Measurements from ENCODE around the gene OR10D3.
"Not testable (repeated sequence)": the region's sequence is repeated elsewhere in the genome, so short reads cannot be mapped to it uniquely, and the experiment has no call there.

OR10D3 gene

DNA sequence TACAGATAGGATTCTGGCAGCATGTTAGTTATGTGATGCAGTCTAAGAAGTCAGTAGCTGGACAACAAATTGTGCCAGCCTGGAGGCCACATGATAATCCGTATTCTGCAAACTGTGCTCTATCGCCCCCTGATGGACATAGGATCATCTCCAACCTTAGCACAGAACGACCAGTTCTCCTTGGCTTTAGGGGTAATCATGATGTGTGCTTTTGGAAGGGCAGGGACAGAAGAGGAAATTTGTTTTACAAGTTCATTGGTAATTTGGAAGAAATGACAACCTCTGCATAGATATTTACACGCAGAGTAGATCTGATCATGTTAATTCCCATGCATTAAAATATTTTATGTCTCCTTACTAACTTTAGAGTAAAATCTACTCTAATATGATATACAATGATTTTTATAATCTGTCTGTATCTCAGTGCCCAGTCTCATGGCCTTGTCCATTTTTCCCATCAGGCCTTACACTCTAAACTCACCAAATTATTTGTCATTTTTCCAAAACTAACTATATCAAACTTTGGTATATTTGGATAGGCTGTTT lies 12.1 kb downstream of the OR10D3 start:
- DNase-seq: peak; percentile 27

DNA sequence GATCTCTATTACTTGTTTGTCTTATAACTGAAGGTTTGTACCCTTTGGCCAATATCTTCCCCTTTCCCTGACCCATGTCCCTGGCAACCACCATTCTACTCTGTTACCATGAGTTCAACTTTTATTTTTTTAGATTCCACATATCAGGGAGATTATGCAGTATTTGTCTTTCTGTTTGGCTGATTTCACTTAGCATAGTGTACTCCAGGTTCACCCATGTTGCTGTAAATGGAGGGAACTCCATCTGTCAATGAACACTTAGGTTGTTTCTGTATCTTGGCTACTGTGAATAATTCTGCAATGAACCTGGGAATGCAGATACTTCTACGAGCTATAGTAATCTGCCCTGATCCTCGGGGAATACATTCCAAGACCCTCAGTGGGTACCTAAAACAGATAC lies 14.9 kb downstream of the OR10D3 start:
- DNase-seq: no peak

- no peak for DNase-seq
These were observed 15.8 kb downstream of the OR10D3 start for GRCh38 chr11:124198897-124199296.

GRCh38 chr11:124199702-124200101 lies 16.6 kb downstream of the OR10D3 start:
- no peak for DNase-seq

- no peak for DNase-seq
These were observed 17.5 kb downstream of the OR10D3 start for GRCh38 chr11:124200671-124201070.

DNA sequence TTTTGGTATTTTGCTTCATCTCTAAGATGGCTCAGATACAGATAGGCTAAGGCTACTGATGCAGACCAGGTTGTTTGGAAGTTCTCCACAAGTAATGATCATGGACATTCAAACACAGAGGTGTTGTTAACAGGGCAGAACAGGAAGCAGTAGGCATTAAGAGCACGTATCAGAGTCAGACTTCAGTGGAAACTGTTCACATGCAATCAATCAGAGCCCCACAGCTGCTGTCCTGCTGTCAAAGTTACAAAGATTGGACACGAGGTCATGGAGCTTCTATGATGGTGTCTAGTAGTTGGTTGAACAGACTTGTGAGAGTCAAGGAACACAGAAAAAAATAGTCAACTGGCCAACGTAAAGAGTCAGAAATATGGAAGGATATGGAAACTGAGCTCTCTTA lies 19.8 kb downstream of the OR10D3 start:
- no peak for DNase-seq

DNA sequence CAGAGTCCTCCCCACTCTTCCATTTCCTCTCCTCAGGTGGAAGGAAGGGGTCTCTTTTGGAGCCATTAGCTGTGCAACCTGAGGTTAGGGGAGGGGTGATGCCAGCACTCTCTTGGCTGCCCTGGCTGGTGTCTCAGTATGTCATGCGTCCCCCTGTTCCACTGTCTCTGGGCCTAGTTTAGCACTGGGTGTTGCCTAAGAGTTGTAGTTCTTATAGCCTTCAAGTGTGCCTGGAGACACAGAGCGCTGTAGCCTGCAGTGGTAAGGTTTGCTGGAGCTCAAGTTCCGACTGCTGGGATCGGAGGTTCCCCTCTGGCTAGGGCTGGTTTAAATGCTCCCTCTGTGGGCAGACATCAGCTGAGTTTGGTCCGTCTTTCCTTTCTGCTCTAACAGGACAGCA lies 20.9 kb downstream of the OR10D3 start:
- no peak for DNase-seq

- DNase-seq: no peak
These were observed 24.1 kb downstream of the OR10D3 start for GRCh38 chr11:124207102-124207792.

DNA sequence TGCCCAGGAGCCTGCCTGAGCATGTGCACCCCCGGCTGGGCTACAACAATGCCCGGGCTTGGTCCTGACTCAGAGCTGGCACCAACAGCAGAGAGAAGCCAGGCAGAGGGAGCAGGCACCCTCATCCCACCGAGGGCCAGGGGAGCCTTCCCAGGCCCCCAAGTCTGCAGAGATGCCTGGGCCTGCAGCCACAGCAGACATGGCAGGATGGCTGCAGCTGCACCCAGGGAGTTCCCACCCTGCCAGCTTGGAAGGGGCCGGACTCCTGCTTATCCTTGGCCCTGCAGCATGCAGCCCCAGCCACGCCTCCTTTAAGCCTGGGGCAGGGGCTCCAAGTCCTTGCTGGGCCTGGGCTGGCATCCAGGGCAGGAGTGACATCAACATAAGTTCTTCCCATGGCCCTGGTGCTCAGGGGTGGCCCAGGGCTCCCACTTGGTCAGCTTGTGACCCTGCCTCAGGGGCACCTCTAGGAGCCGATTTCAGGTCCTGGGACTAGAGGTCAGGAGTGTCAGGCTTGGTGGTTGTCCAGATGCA lies 26.7 kb downstream of the OR10D3 start:
- no peak for DNase-seq

GRCh38 chr11:124210421-124210820 lies 27.3 kb downstream of the OR10D3 start:
- DNase-seq: no peak

DNA sequence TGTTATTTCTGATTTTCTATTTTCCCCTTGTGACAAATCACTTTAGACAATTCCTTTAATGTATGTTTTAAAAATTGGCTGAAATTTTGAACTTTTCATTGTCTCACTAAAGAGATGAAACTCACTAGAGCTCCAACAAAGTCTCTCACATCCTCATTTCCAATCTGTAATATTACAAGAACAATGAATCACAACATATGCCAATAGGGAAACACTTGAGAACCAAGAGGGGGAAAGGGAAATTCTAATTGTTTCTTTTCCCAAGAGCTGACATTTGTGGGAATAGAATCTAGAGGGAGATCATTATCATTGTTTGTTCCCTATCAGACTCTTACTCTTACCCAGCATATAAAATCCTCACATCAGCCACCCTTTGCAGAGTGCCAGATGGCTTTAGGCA lies 28.2 kb downstream of the OR10D3 start:
- no peak for DNase-seq

DNA sequence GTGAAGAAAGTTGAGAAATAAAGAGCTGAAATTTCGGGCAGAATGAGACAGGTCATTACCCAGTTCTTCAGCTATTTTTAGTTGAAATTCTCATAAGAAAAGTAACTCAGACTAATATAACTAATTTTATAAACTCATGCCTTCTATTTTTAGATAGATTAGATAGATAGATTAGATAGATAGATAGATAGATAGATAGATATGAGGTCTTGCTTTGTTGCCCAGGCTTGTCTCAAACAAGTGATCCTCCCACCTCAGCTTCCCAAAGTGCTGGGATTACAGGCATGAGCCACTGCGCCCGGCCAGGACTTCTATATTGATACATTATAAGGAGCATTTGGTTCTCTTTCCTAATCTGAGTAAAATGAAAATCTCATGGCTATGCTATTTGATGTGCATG lies 30.9 kb downstream of the OR10D3 start:
- DNase-seq: no peak

GRCh38 chr11:124219126-124219525 lies 36.0 kb downstream of the OR10D3 start:
- DNase-seq: no peak

GRCh38 chr11:124222407-124222806 lies 39.3 kb downstream of the OR10D3 start:
- no peak for DNase-seq

- not testable (repeated sequence) for DNase-seq
These were observed 41.7 kb downstream of the OR10D3 start for GRCh38 chr11:124224618-124225423.

GRCh38 chr11:124225471-124225870 lies 42.3 kb downstream of the OR10D3 start:
- no peak for DNase-seq

DNA sequence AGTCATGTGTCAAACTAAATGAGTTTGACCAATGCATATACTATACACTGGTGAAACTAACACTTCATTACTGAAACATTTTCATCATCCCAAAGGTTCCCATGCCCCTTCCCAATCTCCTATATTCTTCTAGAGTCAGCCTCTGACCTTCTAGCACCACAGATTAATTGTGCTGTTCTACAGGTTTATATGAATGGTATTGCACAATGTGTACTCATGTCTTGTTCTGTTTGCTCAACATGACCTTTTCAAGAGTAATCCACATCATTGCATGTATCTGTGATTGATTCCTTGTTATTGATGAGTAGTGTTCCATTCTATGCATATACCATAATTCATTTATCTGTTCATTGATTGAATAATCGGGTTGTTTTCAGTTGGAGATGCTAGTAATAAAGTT lies 50.2 kb downstream of the OR10D3 start:
- no peak for DNase-seq

Measured in NCI-H510A (cell line).